PC-3 (cell line): Measurements from ENCODE around the gene SPRR2D.
"Not testable (repeated sequence)": the region's sequence is repeated elsewhere in the genome, so short reads cannot be mapped to it uniquely, and the experiment has no call there.

Experiments used
- CTCF ChIP-seq: fragments of 300-600 bp; sonication (generic); conservative IDR thresholded peaks from 2 replicates; pipeline ENCODE4 v1.5.1; 2017; ENCODE audit warnings: antibody characterized with exemption, low read depth, mild to moderate bottlenecking, low read length
- EZH2 ChIP-seq: fragments of 300-600 bp; sonication (generic); IDR thresholded peaks from one replicate; pipeline ENCODE4 v1.6.1; 2017; ENCODE audit warnings: antibody characterized with exemption, mild to moderate bottlenecking, low read length; ENCODE audit not compliant: unreplicated experiment
- EZH2phosphoT487 ChIP-seq: fragments of 300-600 bp; sonication (generic); IDR thresholded peaks from 2 replicates; pipeline ENCODE4 v1.6.1; 2018; ENCODE audit warnings: mild to moderate bottlenecking, antibody characterized with exemption, low read length, borderline replicate concordance

- TF ChIP-seq CTCF, EZH2phosphoT487, EZH2: not testable (repeated sequence)
Observed at GRCh38 chr1:153011235-153011758, 29.6 kb downstream of the SPRR2D start.
